ENCODE results near the gene LPO.

Gene LPO

GRCh38 chr17:58229881-58230280, 8.5 kb upstream of the LPO start:
- no peak for DNase-seq

DNA sequence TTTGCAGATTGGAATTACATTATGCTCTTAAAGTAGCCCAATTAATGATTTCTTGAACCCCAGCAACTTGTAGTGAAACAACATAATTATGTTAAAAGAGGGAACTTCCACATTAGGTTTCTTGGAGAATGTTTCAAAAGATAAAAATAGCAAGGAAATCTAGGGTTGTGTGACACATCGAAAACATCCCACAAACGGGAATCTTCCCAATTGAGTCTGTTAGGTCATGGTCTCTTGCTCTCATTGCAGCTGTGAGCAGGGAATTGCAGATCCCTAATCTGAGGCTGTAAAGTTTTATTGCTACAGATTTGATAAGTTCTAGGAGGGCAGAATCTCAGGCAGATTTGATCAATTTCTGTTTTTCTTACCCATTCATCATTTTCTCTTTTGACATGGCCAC, 6.7 kb upstream of the LPO start:
- DNase-seq: no peak

DNA sequence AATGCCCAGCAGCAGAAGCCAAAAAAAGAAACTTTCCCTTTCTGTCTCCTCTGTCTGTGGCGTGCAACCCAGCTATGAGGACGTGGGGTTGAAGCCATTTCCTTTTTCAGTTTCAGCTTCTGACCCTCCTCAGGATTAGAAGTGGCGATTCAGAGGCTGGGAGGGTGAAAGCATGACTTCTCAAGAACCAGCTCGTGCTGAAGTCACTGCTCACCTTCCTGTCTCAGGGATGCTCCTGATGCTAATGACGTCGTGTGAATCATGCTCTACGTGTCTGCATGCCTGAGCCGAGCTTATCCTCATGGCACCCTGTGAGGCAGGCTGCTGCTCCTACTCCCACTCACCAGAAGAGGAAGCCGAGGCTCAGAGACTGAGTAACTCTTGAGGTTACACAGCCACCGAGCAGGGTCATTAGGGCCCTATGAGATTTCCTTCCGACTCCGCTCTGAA, 5.7 kb upstream of the LPO start:
- no peak for DNase-seq

DNA sequence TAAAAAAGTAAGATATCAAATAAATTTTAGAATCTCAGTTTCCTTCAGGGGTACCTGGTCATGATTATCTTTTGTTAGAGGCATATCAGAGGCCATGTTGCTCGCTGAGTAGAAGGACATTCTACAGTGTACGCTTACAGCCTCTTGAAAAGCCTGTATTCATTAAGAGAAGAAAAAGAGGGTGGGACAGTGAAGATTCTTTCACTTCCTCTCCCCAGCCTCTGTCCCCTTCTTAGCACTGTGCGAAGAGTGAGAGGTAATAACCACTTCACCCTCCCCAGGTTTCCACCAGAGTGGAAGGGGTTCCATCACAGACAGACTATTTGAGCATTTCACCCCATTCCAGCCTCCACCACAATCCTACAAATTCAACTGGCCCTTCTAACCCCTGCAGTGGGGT, 4.8 kb upstream of the LPO start:
- DNase-seq: no peak

DNA sequence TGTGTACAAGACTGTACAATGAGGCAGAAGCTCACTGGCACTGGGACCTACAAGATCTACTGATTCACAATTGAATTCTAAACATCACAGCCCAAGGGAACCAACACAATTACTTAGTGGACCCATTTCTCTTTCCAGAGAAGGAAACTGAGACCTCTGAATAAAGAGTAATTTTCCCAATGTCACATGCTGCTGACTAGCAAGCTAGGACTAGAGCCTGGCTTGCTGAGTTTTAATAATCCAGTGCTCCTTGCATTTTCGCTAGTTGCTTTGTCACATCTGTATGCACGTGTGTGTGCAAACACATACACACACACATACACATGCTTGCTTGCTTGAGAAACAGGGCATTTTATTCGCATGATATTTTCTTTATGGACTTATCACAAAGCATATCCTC, 3.9 kb upstream of the LPO start:
- DNase-seq: no peak

DNA sequence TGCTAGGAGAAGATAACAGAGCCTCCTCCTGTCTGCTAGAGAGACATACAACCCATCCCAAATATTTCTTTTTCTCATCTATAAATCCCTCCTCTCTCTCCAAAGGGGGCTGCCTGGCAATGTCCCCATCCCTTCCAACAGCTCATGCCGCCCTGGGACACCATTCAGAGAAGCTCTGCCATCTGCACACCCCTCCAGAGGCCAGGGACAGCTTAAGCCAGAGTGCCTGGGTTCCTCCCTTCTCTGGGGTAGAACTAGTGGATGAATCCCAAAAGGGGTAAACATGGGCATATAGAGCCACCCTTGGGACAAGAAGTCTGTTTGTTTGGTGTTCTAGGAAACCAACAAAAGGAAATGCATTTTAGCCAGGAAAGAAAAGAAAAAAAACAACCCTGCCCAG, 2.6 kb upstream of the LPO start:
- DNase-seq: no peak

DNA sequence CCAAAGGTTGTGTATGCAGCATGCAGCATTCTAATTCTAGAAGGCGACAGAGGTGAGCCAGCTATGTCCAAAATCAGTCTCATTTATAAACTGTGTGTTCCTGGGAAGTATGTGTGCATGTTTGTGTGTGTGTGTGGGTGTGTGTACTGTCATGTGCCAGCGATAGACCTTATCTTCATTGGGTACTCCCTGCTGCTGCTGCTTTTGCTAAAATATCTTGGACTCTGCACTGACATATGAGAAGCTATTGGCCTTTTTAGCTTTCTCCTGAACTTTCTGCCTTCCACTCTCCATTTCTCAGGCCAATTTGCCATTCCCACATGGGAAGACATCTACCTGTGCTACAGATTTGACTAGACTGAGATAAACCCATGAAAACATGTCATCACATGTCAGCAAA, 2.0 kb upstream of the LPO start:
- DNase-seq: no peak

DNA sequence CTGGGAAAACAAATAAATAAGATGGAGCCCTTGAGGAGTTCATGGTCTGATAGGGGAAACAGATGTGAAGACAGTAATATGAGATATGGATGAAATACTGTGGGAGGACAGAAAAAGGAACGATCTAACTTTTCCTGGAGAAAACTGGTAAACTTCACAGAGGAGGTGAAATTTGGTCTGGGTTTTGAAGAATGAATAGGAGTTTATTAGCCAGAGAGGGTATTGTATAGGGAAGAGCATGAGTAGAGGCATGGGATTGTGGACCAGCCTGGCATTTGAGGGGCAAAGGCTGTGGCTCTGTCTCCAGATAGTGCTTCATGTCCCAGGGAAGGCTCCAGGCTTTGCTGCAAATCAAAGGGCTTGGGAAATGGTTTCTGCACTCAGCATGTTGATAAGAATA, 1.6 kb downstream of the LPO start:
- no peak for DNase-seq

DNA sequence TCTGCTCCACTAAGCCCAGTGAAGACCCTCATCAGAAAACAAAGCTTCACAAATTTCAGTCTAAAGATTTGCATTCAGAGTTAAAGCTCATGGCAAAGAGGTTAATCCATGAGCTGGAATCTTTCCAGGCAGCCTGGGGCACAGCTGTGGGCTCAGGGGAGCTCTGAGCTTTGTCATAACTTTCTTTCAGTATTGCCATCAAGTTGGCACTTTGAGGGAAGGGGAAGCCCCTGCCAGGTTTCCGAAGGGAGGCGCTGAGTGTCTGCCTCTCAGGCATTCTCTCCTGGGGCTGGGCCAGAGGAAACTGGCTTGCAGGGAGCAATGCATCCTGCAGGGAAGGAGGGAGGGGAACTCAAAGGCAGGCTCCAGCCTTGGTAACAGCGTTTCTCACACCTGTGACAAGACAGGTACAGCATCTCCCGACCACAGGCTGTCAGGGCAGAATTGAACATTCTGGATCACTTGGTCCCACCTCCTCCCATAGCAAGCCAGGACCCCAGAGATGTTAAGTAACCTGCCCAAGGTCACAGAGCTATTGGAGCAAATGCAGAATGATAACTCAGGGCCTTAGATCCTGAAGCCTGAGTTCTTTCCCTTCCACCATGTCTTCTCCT, 3.9 kb downstream of the LPO start:
- no peak for DNase-seq

GRCh38 chr17:58244963-58245362, 6.6 kb downstream of the LPO start:
- DNase-seq: no peak

DNA sequence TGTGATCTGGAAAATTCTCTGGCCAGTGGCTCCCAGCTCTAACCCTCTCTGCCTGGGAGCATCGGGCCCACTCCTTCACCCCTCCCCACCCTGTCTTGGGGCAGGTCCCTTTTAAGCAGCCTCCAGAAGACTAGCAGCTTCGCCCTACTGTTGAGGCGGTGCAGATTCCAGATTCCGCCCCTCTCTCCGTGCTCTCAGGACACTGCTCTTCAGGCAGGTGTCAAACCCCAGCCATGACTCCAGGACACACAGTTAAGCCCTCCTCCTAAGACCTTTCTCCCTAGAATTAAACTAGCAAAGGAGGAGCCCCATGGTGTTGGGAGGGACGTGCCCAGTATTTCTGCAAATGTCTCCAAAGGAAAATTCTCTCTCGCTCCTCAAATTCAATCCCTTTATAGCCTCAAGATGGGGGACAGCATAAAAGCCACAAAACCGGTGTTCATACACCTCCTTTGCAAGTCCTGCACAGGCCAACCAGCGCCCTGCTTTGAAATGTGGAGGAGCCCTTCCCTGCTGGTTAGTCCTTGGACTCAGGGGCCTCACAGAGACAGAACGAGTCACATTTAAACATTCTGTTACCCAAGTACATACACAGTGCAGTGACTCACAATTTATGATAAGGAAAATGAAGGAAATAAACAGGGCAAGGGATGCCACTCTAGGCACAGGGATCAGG, 7.2 kb downstream of the LPO start:
- peak; percentile 47 for DNase-seq

- DNase-seq: peak; percentile 44
Measured at GRCh38 chr17:58246104-58246740, 7.8 kb downstream of the LPO start.

- DNase-seq: no peak
Measured at GRCh38 chr17:58246781-58247180, 8.4 kb downstream of the LPO start.

DNA sequence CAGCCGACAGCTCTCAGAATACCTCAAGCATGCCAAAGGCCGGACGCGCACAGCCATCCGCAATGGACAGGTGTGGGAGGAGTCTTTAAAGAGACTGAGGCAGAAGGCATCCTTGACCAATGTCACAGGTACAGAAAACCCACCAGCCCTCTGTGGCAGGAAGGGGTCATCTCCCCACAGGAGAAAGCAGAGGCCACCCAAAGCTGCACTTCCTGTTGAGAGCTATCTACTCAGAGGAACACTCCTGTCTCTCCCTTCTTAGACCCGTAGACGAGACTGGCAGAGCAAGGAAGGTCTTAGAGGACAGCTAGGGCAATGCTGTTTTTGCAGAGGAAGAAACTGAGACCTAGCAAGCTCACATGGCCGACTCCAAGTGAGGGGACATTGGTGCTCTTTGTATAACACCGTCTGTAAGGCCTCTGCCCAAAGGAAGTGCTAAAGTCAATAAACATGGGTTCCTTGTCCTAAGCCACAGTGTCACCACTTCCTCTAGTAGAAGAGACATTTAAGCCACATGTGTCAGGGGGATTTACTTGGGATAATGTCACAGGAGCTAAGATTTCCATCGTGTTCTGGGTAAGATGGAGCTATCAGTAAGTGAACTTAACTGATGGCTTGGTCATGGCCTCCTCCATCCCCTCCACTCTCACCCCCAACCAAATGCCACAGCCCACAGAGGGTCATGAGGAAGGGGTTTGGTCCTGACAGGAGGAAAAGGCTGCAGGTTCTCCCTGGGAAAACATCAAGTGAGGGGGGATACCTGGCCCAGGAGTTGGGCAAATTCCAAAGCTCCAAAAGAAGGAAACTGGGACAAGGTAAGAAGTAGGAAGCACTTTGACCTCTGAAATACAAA, 9.4 kb downstream of the LPO start:
- peak; percentile 58 for DNase-seq

GRCh38 chr17:58248955-58249269, 10.5 kb downstream of the LPO start:
- no peak for DNase-seq

DNA sequence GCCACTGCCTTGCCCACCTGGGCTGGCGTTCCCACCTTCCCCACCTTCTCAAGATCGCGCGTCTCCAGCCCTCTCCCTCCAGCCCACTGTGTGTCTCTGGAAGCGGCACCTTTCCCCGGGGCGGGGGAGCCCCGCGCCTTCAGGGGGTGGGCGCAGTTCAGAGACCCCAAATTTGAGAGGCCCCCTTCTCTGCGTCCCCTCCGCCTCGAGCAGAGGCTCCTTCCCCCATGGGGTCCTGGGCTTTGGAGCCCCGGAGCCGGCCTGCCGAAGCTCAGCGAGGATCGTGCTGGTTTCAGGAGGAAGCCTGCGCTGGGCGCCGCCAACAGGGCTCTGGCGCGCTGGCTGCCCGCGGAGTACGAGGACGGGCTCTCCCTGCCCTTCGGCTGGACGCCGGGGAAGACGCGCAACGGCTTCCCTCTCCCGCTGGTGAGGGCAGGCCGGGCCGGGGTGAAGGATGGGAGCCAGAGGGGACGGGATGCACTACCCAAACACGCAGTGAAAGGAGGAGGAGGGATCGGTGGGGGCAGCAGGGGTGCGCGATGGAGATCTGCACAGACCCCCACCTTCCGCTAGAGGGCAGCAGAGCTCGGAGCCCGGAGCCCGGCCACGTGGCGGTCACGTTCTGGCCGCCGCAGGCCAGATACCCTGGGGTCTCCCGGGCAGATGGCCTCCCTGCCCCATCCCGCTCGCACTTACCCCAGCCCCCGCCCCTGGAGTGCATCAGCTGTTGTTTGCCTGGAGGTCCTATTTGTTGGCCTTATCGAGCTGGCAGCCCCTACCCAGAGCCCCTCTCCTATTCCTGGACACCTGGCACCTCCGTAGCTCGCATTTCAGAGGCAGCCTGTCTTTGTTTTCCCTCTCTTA, 11.1 kb downstream of the LPO start:
- peak; percentile 94 for DNase-seq

DNA sequence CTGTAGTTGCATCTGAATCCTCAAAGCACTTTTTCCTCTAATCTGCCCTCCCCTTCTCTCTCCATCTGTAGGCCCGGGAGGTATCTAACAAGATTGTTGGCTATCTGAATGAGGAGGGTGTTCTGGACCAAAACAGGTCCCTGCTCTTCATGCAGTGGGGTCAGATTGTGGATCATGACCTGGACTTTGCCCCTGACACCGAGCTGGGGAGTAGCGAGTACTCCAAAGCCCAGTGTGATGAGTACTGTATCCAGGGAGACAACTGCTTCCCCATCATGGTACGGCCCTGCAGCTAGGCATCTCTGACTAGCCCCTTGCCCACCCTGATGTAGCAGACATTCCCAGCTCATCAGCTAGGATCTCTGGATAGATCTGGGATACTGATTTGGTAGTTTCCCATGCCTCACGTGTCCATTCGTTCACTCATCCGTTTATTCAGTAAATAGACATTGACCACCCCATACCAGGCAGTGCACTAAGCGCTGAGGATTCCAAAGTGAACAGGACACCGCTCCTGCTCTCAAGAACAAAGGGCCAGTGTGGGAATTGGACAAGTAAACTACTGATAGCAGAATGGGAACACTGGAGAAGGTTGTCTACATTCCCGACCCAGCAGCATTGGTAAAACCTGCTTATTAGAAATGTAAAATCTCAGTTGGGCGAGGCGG, 12.1 kb downstream of the LPO start:
- DNase-seq: peak; percentile 61

DNA sequence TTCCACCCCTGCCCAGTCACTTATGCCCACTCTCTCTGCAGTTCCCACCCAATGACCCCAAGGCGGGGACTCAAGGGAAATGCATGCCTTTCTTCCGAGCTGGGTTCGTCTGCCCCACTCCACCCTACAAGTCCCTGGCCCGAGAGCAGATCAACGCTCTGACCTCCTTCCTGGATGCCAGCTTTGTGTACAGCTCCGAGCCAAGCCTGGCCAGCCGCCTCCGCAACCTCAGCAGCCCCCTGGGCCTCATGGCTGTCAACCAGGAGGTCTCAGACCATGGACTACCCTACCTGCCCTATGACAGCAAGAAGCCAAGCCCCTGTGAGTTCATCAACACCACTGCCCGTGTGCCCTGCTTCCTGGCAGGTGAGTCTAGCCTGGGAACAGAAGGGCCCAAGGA, 13.8 kb downstream of the LPO start:
- DNase-seq: peak; percentile 53

DNA sequence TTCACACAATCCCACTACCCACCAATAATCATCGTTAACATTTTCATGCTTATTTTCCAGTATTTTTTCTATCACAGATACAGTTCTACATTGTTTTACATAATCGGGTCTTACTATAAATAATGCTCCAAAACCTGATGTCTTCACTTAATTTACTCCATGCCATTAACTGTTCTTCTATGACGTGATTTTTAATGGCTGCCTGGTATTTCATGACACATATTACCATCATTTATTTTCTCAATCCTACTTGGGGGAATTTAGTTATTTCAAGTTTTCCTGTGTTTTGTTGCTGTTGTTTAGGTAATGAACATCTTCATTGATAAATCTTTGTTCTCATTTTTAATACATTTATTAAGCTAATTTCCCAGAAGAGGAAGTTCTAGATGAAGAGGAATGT, 14.7 kb downstream of the LPO start:
- DNase-seq: no peak

DNA sequence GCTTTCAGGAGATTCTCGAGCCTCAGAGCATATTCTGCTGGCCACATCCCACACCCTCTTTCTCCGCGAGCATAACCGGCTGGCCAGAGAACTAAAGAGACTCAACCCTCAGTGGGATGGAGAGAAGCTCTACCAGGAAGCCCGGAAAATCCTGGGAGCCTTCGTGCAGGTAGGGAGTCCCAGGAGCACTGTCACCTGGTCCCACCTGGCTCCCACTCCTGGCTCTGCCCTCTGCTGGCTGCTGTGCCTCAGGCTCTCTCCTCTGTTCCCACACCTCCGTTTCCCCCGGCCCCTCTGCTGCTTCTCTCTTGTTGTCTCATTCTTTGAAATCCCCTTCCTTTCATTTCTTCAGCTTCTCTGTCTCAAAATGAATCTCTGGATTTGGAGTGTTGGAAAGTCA, 16.4 kb downstream of the LPO start:
- DNase-seq: peak; percentile 45

DNA sequence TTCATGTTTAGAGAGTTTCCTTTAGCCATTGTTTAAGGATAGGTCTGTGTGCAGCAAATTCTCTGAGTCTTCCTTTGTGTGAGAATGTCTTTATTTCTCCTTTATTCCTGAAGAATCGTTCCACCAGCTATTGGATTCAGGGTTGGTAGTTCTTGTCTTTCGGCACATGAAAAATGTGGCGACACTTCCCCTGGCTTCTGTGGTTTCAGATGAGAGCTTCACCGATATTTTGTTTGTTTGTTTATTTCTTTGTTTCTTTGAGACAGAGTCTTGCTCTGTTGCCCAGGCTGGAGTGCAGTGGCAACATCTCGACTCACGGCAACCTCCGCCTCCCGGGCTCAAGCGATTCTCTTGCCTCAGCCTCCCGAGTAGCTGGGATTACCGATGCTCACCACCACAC, 23.8 kb downstream of the LPO start:
- no peak for DNase-seq

- no peak for DNase-seq
Measured at GRCh38 chr17:58263773-58264172, 25.4 kb downstream of the LPO start.

Measured in activated CD8-positive, alpha-beta memory T cell treated with anti-CD3 and anti-CD28 coated beads for 24 hours (primary cell).